HG02588 (cell line): ENCODE results near the gene ZNF521.
A peak's percentile ranks its signal among the peaks of the same experiment; 100 is the strongest.

Source experiments
- ATAC-seq: cut with Tn5 transposase; IDR thresholded peaks from one replicate; pipeline ENCODE4 v1.9.1; 2021; ENCODE audit warnings: mild to moderate bottlenecking, moderate library complexity; ENCODE audit not compliant: unreplicated experiment

The ZNF521 gene

GRCh38 chr18:25351777-25352628 is at the start of gene ZNF521:
Gene ZNF521 (minus strand): TSS chr18:25352166. CDS start chr18:25350946, 1,220 bp downstream.
- ATAC-seq, result peak; percentile 69

GRCh38 chr18:25399554-25399953 is 47.6 kb upstream of the ZNF521 start:
- no peak for ATAC-seq

- no peak for ATAC-seq
Observed at GRCh38 chr18:25392192-25392591, 40.2 kb upstream of the ZNF521 start.

GRCh38 chr18:25373432-25374179 is 21.6 kb upstream of the ZNF521 start:
- ATAC-seq, result no peak

- ATAC-seq, result no peak
Observed at GRCh38 chr18:25370391-25370790, 18.4 kb upstream of the ZNF521 start.

- no peak for ATAC-seq
Observed at GRCh38 chr18:25365242-25365641, 13.3 kb upstream of the ZNF521 start.

- no peak for ATAC-seq
Observed at GRCh38 chr18:25364732-25365131, 12.8 kb upstream of the ZNF521 start.

- ATAC-seq, result no peak
Observed at GRCh38 chr18:25360301-25360899, 8.4 kb upstream of the ZNF521 start.

- no peak for ATAC-seq
Observed at GRCh38 chr18:25353080-25353479, 1.1 kb upstream of the ZNF521 start.

GRCh38 chr18:25352629-25353005 is 651 bp upstream of the ZNF521 start:
- ATAC-seq, result no peak

- no peak for ATAC-seq
Observed at GRCh38 chr18:25351280-25351775, 638 bp downstream of the ZNF521 start.

- no peak for ATAC-seq
Observed at GRCh38 chr18:25350489-25351251, 1.3 kb downstream of the ZNF521 start.

- no peak for ATAC-seq
Observed at GRCh38 chr18:25349926-25350487, 2.0 kb downstream of the ZNF521 start.

- no peak for ATAC-seq
Observed at GRCh38 chr18:25349131-25349925, 2.6 kb downstream of the ZNF521 start.

GRCh38 chr18:25348386-25349130 is 3.4 kb downstream of the ZNF521 start:
- ATAC-seq, result no peak

GRCh38 chr18:25346561-25346960 is 5.4 kb downstream of the ZNF521 start:
- ATAC-seq, result no peak

GRCh38 chr18:25345081-25345866 is 6.7 kb downstream of the ZNF521 start:
- ATAC-seq, result no peak

GRCh38 chr18:25341831-25342230 is 10.1 kb downstream of the ZNF521 start:
- ATAC-seq, result no peak
